Lung (tissue), 12 donors: ENCODE results near the gene NXNL2. TPM values are rescaled to one million over a fixed set of nuclear protein-coding genes. Genes with fewer than 3 reads are reported as not detected.

Experiments used
- ATAC-seq: fragments of 200-7000 bp; cut with Tn5 transposase; one replicate; pipeline ENCODE4 v1.9.1; 2020; ENCODE audit warnings: moderate number of reproducible peaks; ENCODE audit not compliant: insufficient read depth, low FRiP score
- DNase-seq, 3 donors: peaks; one replicate each; pipeline ENCODE4 v3.0.0-alpha.2; 2013 to 2017
- H3K27ac ChIP-seq, 2 donors: one replicate each; pipeline ENCODE4 v1.5.1; 2013; ENCODE audit warnings: mild to moderate bottlenecking in 2 of 2, moderate library complexity in 2 of 2, control low read depth in 1 of 2, inconsistent platforms in 1 of 2, low read depth in 1 of 2, low read length in 1 of 2
- H3K27me3 ChIP-seq, 3 donors: one replicate each; pipeline ENCODE4 v1.5.1; 2013; ENCODE audit warnings: low read length in 2 of 3; ENCODE audit not compliant: control insufficient read depth in 3 of 3, insufficient read depth in 3 of 3
- H3K36me3 ChIP-seq, 4 donors: one replicate each; pipeline ENCODE4 v1.5.1; 2013; ENCODE audit warnings: low read length in 4 of 4, mild to moderate bottlenecking in 1 of 4, moderate library complexity in 1 of 4; ENCODE audit not compliant: control insufficient read depth in 4 of 4, insufficient read depth in 4 of 4
- H3K4me1 ChIP-seq, 5 donors: one replicate each; pipeline ENCODE4 v1.5.1; 2013; ENCODE audit warnings: low read length in 5 of 5, mild to moderate bottlenecking in 2 of 5, moderate library complexity in 1 of 5; ENCODE audit not compliant: control insufficient read depth in 5 of 5, insufficient read depth in 5 of 5
- H3K4me3 ChIP-seq: one replicate; pipeline ENCODE4 v1.5.1; 2013; ENCODE audit warnings: mild to moderate bottlenecking, control low read depth, moderate library complexity
- H3K9ac ChIP-seq, 2 donors: one replicate each; pipeline ENCODE4 v1.5.1; 2013; ENCODE audit warnings: low read length in 2 of 2, control low read depth in 1 of 2; ENCODE audit not compliant: insufficient read depth in 1 of 2
- H3K9me3 ChIP-seq, 4 donors: one replicate each; pipeline ENCODE4 v1.5.1; 2013; ENCODE audit warnings: low read length in 3 of 4, mild to moderate bottlenecking in 1 of 4, moderate library complexity in 1 of 4; ENCODE audit not compliant: control insufficient read depth in 4 of 4, insufficient read depth in 3 of 4
- whole genome bisulfite sequencing, 2 donors: extraction: QIAGEN DNeasy Blood & Tissue Kit; methylation state at CpG; one replicate each; pipeline ENCODE4 v1.1.7; 2013; 5-methylcytosine and 5-hydroxymethylcytosine counted together
- polyA plus RNA-seq, 2 donors: library from polyadenylated mRNA; stranded (reverse); fragments of 200-250 nt; gene quantifications; one replicate each; pipeline ENCODE4 v1.2.1, GENCODE V29; 2013
- total RNA-seq, 2 donors: library from RNA; depleted of rRNA in 1 of 2; stranded (reverse); fragments of >200 nt in 1 of 2; gene quantifications; one replicate each; pipeline ENCODE4 v1.2.1, GENCODE V29; 2014 to 2021
- TF ChIP-seq, protein P1 (sequence below): IDR thresholded peaks from 2 replicates; pipeline ENCODE4 v1.5.1; 2012; ENCODE audit warnings: mild to moderate bottlenecking; ENCODE audit errors: control extremely low read depth, extremely low read depth
- donor health status: control.
- donor health status: control.
- donor health status: Bipolar disorder and iron deficiency.
- donor health status: healthy.
- donor health status: DM: yes; HTN: yes; CAD: no.

Gene NXNL2
- total and polyA plus RNA-seq, 4 donors, result 0.09 to 0.91 (median 0.43) TPM

DNA sequence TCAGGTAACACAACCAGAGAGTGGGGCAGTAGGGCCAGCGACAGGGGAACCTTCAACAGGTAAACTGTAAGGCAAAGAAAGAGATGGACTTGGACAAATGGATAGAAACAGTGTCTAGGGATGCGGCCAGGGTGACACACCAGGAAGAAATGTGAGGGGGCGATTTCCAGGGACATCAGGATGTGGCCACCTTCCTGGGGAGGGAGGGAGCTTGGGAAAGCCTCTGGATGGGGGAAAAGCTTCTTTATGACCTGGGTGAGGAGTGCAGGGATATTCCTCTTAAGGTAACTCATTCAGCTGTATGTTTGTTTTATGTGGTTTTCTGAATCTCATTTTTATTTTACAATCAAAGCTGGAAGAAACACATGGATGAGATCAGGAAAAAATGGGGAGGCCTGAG, 11.9 kb upstream of the NXNL2 start:
- no peak for ATAC-seq
- Histone ChIP-seq H3K27me3 (no peaks in the 10 kb centered on the region), H3K36me3 (no peaks in the 10 kb centered on the region), H3K9me3 (no peaks in the 10 kb centered on the region), H3K4me3 (no peak overlapping the region), H3K9ac (no peak overlapping the region), H3K27ac (no peak overlapping the region), H3K4me1 (no peaks in the 10 kb centered on the region)
- TF ChIP-seq, protein P1, sequence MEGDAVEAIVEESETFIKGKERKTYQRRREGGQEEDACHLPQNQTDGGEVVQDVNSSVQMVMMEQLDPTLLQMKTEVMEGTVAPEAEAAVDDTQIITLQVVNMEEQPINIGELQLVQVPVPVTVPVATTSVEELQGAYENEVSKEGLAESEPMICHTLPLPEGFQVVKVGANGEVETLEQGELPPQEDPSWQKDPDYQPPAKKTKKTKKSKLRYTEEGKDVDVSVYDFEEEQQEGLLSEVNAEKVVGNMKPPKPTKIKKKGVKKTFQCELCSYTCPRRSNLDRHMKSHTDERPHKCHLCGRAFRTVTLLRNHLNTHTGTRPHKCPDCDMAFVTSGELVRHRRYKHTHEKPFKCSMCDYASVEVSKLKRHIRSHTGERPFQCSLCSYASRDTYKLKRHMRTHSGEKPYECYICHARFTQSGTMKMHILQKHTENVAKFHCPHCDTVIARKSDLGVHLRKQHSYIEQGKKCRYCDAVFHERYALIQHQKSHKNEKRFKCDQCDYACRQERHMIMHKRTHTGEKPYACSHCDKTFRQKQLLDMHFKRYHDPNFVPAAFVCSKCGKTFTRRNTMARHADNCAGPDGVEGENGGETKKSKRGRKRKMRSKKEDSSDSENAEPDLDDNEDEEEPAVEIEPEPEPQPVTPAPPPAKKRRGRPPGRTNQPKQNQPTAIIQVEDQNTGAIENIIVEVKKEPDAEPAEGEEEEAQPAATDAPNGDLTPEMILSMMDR, result no peak
- no peak for DNase-seq
- whole genome bisulfite sequencing, 2 donors, result 87 to 91% methylated on average over 3 of the region's 3 CpGs

DNA sequence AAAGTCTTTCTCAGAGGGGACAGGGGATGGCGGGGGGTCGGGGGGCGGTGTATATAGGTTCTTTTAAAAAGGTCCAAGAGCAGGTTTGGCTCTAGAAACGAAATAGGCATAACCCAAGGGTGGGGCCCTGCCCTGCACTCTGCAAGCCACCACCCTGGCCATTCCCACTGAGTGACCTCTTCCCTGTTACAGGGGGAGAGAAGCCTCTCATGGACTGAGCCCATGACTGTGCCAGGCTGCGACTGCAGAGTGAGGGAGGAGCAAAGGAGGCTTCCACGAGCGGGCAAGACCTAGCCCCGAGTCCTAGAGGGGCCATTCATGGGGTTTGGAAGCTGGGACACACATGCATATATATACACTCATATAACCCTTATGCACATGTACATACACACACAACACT, 10.1 kb upstream of the NXNL2 start:
- TF ChIP-seq, protein P1, result no peak
- Histone ChIP-seq H3K9ac (no peak overlapping the region), H3K36me3 (no peaks in the 10 kb centered on the region), H3K4me1 (no peaks in the 10 kb centered on the region), H3K9me3 (no peaks in the 10 kb centered on the region), H3K27me3 (no peaks in the 10 kb centered on the region), H3K4me3 (no peak overlapping the region), H3K27ac (no peak overlapping the region)
- 92 to 95% methylated on average over 8 of the region's 8 CpGs for WGBS, 2 donors
- ATAC-seq, result no peak
- no peak for DNase-seq

DNA sequence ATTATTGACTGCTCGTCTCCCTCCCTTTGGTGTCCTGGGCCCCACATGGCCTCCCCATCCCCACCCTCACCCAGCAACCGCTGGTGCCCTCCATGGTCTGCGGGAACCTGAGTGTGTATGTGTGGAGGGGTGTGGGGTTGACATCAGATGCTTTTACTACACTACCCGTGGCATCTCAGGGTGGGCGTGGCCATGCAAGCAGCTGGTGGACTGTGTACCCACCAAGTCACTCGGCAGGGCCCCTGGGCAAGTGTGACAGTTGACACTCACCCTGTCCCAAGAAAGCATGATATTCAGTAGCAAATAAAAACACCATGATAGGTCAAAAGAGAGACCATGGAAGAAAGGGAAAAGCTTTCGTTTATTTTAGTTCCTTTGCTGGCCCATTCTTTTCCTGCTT, 7.4 kb upstream of the NXNL2 start:
- WGBS, 2 donors, result 85 to 88% methylated on average over 7 of the region's 7 CpGs
- no peaks in the 10 kb centered on the region for H3K36me3 ChIP-seq
- H3K27me3 ChIP-seq, result peaks cover 0 to 7% (median 0%) of the 10 kb centered on the region in 3 donors
- peaks cover 0 to 4% (median 0%) of the 10 kb centered on the region in 5 donors for H3K4me1 ChIP-seq
- no peak overlapping the region for H3K27ac ChIP-seq
- no peaks in the 10 kb centered on the region for H3K9me3 ChIP-seq
- no peak overlapping the region for H3K9ac ChIP-seq
- no peak overlapping the region for H3K4me3 ChIP-seq
- no peak for DNase-seq
- TF ChIP-seq, protein P1, result no peak
- ATAC-seq, result no peak
